HuH-7.5 (cell line): ENCODE measurements around the gene FAM120B.
"Not testable (repeated sequence)": the region's sequence is repeated elsewhere in the genome, so short reads cannot be mapped to it uniquely, and the experiment has no call there.

ENCODE experiments used
- DNase-seq: peaks from one replicate; pipeline ENCODE4 v3.0.0; 2011; ENCODE audit warnings: low spot score

FAM120B gene

DNA sequence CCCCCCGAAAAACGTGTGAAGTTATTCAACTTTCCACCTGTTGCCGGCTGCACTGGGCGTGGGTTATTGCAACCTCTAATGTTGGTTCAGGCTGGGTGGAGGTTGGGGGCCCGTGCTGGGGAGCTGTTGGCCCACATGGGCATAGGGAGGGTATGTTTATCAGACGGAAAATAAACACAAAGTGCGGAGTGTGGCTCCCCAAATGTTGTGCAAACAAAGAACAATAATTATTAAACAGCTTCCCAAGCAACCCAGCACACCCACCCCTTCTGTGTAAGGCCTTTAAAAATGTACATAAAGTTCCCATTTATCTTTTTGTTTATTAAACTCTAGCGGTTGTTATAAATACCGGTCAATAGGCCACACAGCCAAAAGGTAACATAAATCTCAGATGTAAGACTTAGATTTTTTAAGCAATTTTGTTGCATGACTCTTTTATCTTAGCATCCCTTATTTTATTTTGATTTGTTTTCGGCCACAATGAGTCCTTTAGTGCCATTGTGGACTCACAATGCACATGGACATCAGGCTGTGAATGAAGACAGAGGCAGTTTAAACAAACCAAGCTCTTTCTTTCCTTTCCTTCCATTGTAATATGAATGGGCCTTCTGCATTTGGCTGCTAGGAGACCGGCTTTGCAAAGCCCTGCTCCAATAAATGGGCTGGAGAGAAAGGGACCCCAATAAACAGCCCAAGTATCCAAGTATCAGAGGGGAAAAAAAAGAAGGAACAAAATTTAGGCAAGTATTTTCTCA lies 8.8 kb upstream of the FAM120B start:
- DNase-seq = no peak

GRCh38 chr6:170298688-170299087 lies 7.9 kb upstream of the FAM120B start:
- DNase-seq = no peak

DNA sequence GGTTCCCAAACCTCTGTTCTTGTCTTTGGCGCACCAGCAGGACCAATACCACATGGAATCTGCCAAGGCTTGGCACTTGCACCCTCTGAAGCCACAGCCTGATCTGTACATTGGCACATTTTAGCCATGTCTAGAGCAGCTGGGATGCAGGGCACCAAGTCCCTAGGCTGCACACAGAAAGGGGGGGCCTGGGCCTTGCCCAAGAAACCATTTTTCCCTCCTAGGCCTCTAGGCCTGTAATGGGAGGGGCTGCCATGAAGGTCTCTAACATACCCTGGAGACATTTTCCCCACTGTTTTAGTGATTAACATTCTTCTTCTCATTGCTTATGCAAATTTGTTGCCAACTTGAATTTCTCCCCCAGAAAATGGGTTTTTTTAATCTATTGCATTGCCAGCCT lies 5.4 kb upstream of the FAM120B start:
- DNase-seq = no peak

DNA sequence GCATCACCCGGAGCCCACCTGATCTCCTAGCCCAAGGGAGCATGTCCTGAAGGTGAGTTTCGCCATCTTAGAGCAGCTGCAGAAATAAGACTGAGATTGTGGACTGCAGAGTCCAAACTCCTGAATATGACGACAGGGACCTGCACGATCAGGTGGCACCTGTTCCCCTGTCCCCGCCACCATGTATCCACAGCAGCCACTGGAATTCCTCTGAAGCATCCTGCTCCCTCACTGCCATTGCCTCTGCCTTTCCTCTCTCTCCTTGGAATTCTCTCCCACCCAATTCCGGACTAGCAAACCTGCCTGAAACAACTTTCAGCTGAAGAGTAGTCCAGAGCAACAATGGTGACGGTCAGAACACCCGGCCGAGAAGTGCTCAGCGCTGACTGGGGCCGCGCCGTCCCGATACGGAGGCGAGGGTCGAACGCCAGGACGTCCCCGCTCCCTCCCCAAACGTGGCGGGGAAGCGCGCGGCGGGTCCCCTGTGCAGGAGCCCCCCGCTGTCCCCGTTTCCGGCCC lies 694 bp upstream of the FAM120B start:
- DNase-seq = no peak

- no peak for DNase-seq
Observed at GRCh38 chr6:170307080-170307545, 555 bp downstream of the FAM120B start.

- no peak for DNase-seq
Observed at GRCh38 chr6:170308761-170309160, 2.2 kb downstream of the FAM120B start.

GRCh38 chr6:170311696-170312095 lies 5.1 kb downstream of the FAM120B start:
- DNase-seq = no peak

- no peak for DNase-seq
Observed at GRCh38 chr6:170312876-170313275, 6.3 kb downstream of the FAM120B start.

- no peak for DNase-seq
Observed at GRCh38 chr6:170313716-170314295, 7.2 kb downstream of the FAM120B start.

DNA sequence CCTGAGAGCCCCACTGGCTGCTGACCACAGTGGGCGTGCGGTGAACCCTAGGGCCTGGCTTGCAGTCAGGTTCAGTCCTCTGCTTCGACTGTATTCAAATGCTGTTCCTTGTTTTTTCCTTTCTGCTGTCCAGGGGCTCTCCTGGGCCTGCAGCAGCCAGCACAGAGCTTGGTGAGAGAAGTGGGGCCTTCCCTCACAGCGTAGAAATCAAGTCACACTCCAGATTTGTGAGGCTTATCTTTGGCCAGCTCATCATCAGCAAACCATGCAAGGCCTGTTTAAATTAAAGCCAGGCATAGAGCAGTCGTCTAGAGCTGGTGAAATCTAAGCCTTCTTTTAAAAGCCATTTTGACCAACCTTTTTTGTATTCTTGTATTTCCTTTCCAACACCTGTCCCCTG lies 8.4 kb downstream of the FAM120B start:
- DNase-seq = no peak

DNA sequence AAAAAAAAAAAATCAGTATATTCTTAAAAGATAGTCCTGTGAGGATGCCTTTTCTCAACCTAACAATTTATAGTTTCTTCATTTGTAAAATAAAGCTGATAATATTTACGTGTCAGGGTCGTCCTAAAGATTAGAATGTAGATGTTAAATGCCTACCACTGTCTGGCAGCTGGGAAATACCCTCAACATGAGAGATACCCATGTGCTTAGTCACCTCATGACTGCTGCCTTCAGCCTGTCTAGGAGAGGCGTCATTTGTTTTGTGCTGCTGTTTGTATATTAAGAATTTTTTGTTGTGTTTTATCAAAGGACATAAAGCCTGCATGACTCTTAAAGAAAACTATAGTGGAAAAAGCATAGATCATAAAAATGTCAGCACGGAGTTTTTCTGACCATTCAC lies 9.5 kb downstream of the FAM120B start:
- no peak for DNase-seq

- no peak for DNase-seq
Observed at GRCh38 chr6:170317076-170317475, 10.5 kb downstream of the FAM120B start.

GRCh38 chr6:170317718-170318117 lies 11.2 kb downstream of the FAM120B start:
- DNase-seq = no peak

DNA sequence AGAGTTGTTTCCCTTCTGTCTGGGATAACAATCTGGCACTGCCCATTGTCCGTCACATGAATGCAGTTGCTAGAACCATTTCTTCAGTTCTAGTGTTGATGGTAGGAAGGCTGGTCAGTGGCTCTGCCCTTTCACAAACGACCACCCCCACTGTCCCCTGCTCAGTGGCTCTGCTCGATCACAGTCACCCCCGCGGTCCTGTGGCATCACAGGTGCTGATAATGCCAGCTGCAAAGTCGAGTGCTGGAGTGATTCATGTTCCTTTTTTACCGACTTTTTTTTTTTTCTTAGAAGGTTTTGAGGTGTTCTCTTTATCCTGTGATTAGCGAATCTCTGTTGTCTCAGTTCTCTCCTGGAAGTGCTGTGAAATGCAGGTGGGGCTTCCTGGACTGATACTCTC lies 22.8 kb downstream of the FAM120B start:
- DNase-seq = no peak

- not testable (repeated sequence) for DNase-seq
Observed at GRCh38 chr6:170335199-170335598, 28.6 kb downstream of the FAM120B start.

GRCh38 chr6:170344631-170345576 lies 38.3 kb downstream of the FAM120B start:
- no peak for DNase-seq

GRCh38 chr6:170345662-170346061 lies 39.1 kb downstream of the FAM120B start:
- DNase-seq = no peak

DNA sequence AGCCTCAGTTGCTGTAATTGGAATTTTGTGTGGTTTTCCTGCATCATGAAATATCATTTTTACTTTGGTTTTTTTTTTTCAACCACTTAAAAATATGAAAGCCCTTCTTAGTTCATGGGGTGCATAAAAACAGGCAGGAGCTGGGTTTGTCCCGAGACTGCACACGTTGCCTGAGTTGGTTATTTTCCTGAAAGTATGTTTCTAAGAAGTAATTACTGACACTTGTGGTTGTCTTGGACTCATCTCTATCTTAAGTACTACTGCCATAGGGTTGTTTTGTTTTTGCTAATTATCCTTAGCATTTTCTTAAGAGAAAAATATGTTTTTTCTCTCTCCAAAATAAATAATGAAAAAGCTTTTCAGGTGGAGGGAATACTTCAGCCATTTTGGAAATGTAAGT lies 40.1 kb downstream of the FAM120B start:
- no peak for DNase-seq

DNA sequence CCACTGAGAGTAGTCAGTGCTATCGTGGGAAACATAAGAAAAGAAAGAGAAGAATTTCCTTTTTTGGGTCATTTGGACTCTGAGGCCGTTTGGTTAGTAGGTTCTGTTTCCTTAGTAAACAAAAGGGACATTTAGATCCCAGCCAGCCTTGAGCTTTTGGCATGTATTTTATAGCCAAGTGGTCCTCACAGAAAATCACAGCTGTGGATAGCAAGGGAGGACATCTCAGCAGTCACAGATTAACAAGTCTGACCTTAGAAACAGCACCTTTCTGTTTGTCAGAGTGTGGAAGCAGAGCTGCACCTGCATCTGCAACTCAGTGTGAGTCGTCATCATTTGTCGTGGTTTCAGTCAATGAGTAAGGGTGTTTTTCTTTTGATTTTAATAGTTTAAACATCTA lies 40.5 kb downstream of the FAM120B start:
- DNase-seq = no peak

DNA sequence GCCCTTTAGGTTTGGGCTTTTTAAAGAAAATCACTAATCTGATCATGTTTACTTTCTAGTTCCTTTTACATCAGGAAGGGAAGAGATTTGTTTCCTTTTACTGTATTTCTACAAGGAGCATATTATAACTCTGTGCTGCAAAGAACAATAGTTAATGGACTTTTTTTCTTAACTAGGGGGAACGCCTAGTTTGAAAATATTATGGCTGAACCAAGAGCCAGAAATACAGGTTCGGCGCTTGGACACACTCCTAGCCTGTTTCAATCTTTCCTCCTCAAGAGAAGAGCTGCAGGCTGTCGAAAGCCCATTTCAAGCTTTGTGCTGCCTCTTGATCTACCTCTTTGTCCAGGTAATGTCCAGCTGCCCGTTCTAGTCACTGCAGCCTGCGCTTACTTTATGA lies 41.4 kb downstream of the FAM120B start:
- no peak for DNase-seq

DNA sequence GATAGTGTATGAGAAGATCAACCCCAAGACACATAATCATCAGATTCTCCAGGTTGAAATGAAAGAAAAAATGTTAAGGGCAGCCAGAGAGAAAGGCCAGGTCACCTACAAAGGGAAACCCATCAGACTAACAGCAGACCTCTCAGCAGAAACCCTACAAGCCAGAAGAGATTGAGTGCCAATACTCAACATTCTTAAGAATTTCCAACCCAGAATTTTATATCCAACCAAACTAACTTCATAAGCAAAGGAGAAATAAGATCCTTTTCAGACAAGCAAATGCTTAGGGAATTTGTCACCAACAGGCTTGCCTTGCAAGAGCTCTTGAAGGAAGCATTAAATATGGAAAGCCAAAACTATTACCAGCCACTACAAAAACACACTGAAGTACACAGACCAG lies 44.9 kb downstream of the FAM120B start:
- DNase-seq = not testable (repeated sequence)

GRCh38 chr6:170355190-170355589 lies 48.6 kb downstream of the FAM120B start:
- DNase-seq = not testable (repeated sequence)
